Fibroblast of lung (primary cell): ENCODE measurements around the gene NAIF1.

Experiments used
- EZH2 ChIP-seq: IDR thresholded peaks from 2 replicates; pipeline ENCODE4 v1.5.1; 2012; ENCODE audit warnings: low read length, control low read depth, mild to moderate bottlenecking; ENCODE audit errors: missing control alignments
- TF ChIP-seq, protein P1 (sequence below), 2 donors: IDR thresholded peaks in 1 of 2; conservative IDR thresholded peaks in 1 of 2; 1 replicate in 1 of 2; 2 replicates in 1 of 2; pipeline ENCODE4 v1.5.1; 2011 to 2012; ENCODE audit warnings: low read length in 2 of 2, control low read depth in 1 of 2, inconsistent platforms in 1 of 2, low read depth in 1 of 2, mild to moderate bottlenecking in 1 of 2

DNA sequence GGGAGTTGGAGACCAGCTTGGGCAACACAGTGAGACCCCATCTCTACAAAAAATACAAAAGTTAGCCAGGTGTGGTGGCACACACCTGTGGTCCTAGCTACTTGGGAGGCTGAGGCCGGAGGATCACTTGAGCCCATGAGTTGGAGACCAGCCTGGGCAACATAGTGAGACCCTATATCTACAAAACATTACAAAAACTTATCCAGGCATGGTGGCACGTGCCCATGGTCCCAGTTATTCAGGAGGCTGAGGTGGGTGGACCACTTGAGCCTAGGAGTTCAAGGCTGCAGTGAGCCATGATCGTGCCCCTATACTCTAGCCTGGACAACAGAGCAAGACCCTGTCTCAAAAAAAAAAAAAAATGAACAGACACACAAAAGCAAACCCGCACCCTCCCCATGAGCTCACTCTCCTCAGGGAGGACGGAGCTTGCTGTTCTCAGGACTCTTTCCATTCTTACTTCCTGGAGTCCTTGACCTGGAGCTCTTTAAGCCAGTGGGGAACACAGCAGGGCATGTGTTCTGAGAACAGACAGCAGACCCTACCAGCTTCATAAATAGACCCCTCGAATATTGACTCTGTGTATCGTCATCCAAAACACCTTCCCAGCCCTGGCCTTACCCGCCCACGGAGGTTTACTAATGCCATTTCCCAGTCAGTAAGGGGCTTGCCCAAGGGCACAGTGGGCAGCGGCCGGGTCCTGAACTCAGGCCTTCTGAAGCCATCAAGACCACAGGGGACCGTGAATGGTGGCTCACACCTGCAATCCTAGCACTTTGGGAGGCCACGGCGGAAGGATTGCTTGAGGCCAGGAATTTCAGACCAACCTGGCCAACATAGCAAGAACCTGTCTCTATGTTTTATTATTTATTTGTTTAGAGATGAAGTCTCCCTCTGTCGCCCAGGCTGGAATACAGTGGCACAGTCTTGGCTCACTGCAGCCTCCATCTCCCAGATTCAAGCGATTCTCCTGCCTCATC is 49.3 kb upstream of the NAIF1 start:
- TF ChIP-seq, protein P1, sequence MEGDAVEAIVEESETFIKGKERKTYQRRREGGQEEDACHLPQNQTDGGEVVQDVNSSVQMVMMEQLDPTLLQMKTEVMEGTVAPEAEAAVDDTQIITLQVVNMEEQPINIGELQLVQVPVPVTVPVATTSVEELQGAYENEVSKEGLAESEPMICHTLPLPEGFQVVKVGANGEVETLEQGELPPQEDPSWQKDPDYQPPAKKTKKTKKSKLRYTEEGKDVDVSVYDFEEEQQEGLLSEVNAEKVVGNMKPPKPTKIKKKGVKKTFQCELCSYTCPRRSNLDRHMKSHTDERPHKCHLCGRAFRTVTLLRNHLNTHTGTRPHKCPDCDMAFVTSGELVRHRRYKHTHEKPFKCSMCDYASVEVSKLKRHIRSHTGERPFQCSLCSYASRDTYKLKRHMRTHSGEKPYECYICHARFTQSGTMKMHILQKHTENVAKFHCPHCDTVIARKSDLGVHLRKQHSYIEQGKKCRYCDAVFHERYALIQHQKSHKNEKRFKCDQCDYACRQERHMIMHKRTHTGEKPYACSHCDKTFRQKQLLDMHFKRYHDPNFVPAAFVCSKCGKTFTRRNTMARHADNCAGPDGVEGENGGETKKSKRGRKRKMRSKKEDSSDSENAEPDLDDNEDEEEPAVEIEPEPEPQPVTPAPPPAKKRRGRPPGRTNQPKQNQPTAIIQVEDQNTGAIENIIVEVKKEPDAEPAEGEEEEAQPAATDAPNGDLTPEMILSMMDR (conservative IDR thresholded peaks at IDR 0.05 in 1 of 2, IDR thresholded peaks at IDR 0.05 in 1 of 2; ENCODE audit: low read depth in 1 of 2, low read length in 2 of 2) = no peak
- TF ChIP-seq EZH2 = no peak
